Thyroid gland (tissue), 4 donors: ENCODE data around the gene SSTR4. TPM values are rescaled to one million over a fixed set of nuclear protein-coding genes. Genes with fewer than 3 reads are reported as not detected.
A peak's percentile ranks its signal among the peaks of the same experiment; 100 is the strongest.

Source experiments
- DNase-seq, 2 donors: peaks; one replicate each; pipeline ENCODE4 v3.0.0-alpha.2; 2019
- H3K27ac ChIP-seq, 3 donors: fragments of 200-600 bp; sonication (generic); 1 replicate in 2 of 3; 2 replicates in 1 of 3; pipeline ENCODE4 v1.5.1; 2016 to 2019; ENCODE audit warnings: mild to moderate bottlenecking in 1 of 3, moderate library complexity in 1 of 3
- H3K27me3 ChIP-seq: fragments of 200-600 bp; sonication (generic); one replicate; pipeline ENCODE4 v1.5.1; 2019
- H3K36me3 ChIP-seq, 2 donors: fragments of 200-600 bp; sonication (generic); one replicate each; pipeline ENCODE4 v1.5.1; 2016 to 2019
- H3K4me1 ChIP-seq, 2 donors: fragments of 200-600 bp; sonication (generic); one replicate each; pipeline ENCODE4 v1.5.1; 2017 to 2019
- H3K4me3 ChIP-seq, 3 donors: fragments of 200-600 bp; sonication (generic); replicated peaks in 1 of 3; 1 replicate in 2 of 3; 2 replicates in 1 of 3; pipeline ENCODE4 v1.5.1; 2016; ENCODE audit warnings: mild to moderate bottlenecking in 1 of 3
- H3K9me3 ChIP-seq: fragments of 200-600 bp; sonication (generic); one replicate; pipeline ENCODE4 v1.5.1; 2017
- POLR2A ChIP-seq, 2 donors: fragments of 450-650 bp; IDR thresholded peaks; one replicate each; pipeline ENCODE4 v1.6.1; 2017; ENCODE audit warnings: antibody characterized with exemption in 2 of 2, mild to moderate bottlenecking in 2 of 2, moderate library complexity in 1 of 2
- WGBS, 2 donors: methylation state at CpG; one replicate each; pipeline ENCODE4 v1.1.5; 2017; 5-methylcytosine and 5-hydroxymethylcytosine counted together
- intact Hi-C: fragments of 100-400 bp; cut with DNase I; formaldehyde crosslinking; loops from one replicate; pipeline ENCODE4 v1.15.1; 2023
- total RNA-seq, 4 donors: library from RNA; depleted of rRNA; stranded (reverse); fragments of >200 nt; gene quantifications; one replicate each; pipeline ENCODE4 v1.2.3, GENCODE V29; 2016
- TF ChIP-seq, protein P1 (sequence below), 6 experiments: fragments of 200-600 bp in 3 of 6; fragments of 450-650 bp in 3 of 6; sonication (generic) in 3 of 6; IDR thresholded peaks; one replicate each; pipeline ENCODE4 v1.5.1; 2016 to 2019; ENCODE audit warnings: antibody characterized with exemption in 6 of 6, mild to moderate bottlenecking in 2 of 6, inconsistent platforms in 1 of 6, moderate library complexity in 1 of 6

SSTR4 gene
- total RNA-seq, 4 donors from 2014 or later, result not detected

DNA sequence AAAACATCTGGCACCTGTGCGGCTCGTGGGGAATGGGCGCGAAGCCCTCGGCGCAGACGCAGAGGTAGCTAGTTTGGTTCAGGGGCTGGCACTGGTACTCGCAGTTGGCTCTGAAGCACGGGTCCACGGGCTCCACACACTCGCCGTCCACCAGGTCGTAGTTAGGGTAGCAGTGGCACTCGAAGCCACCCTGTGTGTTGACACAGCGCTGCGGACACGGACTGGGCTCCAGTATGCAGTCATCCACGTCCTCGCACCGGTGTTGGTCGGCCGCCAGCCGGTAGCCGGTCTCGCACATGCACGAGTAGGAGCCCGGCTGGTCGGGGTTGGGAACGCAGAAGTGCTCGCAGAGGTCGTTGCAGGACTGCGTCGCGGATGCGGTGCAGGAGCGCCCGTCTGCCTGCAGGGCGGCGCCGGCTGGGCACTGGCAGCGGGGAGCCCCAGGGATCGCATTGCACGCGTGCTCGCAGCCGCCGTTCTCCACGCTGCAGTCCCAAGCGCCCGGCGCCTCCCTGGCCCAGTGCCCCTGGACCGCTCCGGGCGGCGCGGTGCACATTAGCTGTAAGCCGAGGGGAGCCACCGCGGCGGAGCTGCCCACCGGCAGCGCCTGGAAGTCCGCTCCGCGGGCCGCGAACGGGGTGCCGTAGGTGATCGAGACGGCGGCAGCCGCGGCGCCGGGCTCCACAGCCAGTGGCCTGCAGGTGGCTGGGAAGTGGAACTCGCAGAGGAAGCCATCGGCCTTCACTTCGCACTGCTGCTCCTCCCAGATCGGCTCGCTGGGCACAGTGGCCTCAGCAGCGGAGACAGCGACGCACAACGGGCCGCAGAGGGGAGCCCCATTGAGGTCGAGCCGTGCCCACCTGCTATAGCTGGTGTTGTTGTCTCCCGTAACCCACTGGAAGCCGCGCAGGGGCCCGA, 13.4 kb downstream of the SSTR4 start:
- peak; percentile 88 to 89 for DNase-seq
- H3K27ac ChIP-seq, result peak overlapping the region; percentile 57 to 88 (median 85)
- intact Hi-C loops, result loop anchor here (10.0 kb wide), 1 partner anchor 296 kb away; no protein-coding TSS in a partner anchor
- TF ChIP-seq, protein P1, sequence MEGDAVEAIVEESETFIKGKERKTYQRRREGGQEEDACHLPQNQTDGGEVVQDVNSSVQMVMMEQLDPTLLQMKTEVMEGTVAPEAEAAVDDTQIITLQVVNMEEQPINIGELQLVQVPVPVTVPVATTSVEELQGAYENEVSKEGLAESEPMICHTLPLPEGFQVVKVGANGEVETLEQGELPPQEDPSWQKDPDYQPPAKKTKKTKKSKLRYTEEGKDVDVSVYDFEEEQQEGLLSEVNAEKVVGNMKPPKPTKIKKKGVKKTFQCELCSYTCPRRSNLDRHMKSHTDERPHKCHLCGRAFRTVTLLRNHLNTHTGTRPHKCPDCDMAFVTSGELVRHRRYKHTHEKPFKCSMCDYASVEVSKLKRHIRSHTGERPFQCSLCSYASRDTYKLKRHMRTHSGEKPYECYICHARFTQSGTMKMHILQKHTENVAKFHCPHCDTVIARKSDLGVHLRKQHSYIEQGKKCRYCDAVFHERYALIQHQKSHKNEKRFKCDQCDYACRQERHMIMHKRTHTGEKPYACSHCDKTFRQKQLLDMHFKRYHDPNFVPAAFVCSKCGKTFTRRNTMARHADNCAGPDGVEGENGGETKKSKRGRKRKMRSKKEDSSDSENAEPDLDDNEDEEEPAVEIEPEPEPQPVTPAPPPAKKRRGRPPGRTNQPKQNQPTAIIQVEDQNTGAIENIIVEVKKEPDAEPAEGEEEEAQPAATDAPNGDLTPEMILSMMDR (IDR thresholded peaks at IDR 0.05), result peak in 4 of 6 experiments; percentile 20 to 52 (median 34)
- TF ChIP-seq POLR2A (IDR thresholded peaks at IDR 0.05), result no peak
- peaks cover 24 to 47% of the 10 kb centered on the region in 2 donors for H3K4me1 ChIP-seq
- H3K4me3 ChIP-seq, result peak overlapping the region in 2 of 3 donors; percentile 29 to 53
- no peaks in the 10 kb centered on the region for H3K9me3 ChIP-seq
- 3 to 35% methylated on average over 2 to 30 of the region's 92 CpGs for WGBS, 2 donors
- no peaks in the 10 kb centered on the region for H3K36me3 ChIP-seq
- no peaks in the 10 kb centered on the region for H3K27me3 ChIP-seq

DNA sequence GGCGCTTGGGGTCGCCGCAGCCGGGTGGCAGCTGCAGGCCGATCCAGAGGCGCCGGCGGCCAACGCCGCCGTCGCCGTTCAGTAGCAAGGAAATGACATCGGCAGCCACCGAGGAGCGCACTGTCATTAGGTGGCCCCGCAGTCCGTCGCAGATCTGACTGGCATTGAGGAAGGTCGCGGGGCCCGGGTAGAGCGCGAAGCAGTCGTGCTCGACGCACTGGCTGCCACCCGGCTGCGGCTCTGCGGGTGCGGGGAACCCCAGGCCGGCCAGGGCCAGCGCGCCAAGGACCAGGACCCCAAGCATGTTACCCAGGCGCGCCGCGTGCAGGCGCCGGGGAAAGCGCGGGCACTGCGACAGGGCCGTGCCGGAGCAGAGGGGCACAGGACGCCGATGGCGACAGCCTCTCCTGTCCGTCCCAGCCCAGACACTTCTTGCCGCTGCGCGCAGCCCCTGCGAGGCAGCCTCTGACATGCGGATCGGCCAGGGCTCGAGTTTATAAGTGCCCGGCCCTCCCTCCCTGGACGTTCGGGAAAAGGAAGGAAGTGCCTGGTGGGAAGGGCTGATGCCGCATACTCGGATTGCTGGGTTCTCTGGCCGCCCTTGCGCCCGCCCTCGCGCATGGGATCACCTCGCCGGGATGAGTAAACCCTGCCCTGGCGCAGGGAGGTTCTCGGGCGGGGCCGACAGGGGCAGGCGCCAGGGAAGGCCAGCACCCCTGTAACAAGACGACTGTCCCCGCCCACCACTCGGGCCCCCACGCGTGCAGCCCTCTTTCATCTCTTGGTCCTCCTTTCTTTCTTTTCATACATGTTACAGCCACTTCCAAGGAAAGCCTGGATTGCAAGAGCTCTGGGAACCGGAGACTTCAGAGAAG, 14.3 kb downstream of the SSTR4 start, which contains the start of gene THBD:
THBD (minus strand) TSS at position 472 of the 875 bp plus-strand sequence; CDS start at position 304, 168 bp downstream.
- TF ChIP-seq POLR2A (IDR thresholded peaks at IDR 0.05), result peak; percentile 54 to 69
- TF ChIP-seq, protein P1 (IDR thresholded peaks at IDR 0.05), result no peak
- Histone ChIP-seq H3K4me3 (peak within 1 kb of the TSS in 2 of 3 donors; percentile 29 to 53), H3K9me3 (no peaks in the 10 kb centered on the region), H3K36me3 (no peaks in the 10 kb centered on the region), H3K27ac (peak within 1 kb of the TSS; percentile 57 to 88 (median 85)), H3K27me3 (no peaks in the 10 kb centered on the region), H3K4me1 (peaks cover 24 to 47% of the 10 kb centered on the region in 2 donors)
- peak; percentile 61 to 69 for DNase-seq
- 0 to 1% methylated on average over 11 to 28 of the region's 79 CpGs for WGBS, 2 donors
- intact Hi-C loops, result loop anchor here (10.0 kb wide), 1 partner anchor 295 kb away; no protein-coding TSS in a partner anchor

DNA sequence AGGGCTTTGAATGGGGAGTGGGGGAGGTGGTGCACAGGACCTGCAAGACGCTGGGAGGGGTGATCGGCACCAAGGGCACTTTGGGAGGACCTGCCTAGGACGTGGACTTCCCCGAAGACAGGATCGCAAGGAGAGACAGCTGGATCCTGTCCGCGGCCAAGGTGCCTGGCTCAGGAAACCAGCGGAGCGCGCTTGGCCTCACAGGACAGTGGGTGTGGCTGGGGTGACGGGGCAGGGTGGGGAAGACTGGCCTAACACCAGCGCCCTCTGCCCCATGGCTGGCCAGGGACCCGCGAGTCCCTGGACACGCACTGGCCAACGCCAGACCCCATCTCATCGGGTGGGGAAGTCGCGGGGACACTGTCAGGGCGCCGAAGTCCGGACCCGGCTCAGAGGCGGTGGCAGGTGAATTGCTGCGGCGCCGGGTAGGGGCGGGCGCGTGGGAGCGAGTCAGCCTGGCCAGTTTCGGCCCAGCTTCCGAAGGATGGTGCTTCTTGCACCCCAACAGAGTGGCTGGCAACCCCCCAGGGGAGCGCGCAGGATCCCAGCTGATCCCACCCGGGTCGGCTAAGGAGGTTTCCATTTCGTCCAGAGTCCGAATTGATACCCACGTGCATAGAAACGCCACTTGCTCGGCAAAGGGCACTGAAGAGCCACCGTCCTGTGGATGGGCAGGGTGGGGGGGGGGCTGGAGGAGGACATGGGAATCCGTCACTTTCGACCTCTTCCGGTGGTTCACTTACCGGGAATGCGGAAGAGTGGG, 15.1 kb downstream of the SSTR4 start:
- no peaks in the 10 kb centered on the region for H3K27me3 ChIP-seq
- peak overlapping the region in 2 of 3 donors; percentile 26 to 53 for H3K4me3 ChIP-seq
- H3K4me1 ChIP-seq, result peaks cover 24 to 47% of the 10 kb centered on the region in 2 donors
- no peaks in the 10 kb centered on the region for H3K9me3 ChIP-seq
- peak; percentile 44 to 59 for DNase-seq
- TF ChIP-seq, protein P1 (IDR thresholded peaks at IDR 0.05), result no peak
- no peak for TF ChIP-seq POLR2A (IDR thresholded peaks at IDR 0.05)
- WGBS, 2 donors, result 1 to 3% methylated on average over 7 to 38 of the region's 48 CpGs
- intact Hi-C loops, result no loop called here
- H3K27ac ChIP-seq, result peak overlapping the region; percentile 57 to 88 (median 85)
- H3K36me3 ChIP-seq, result no peaks in the 10 kb centered on the region

DNA sequence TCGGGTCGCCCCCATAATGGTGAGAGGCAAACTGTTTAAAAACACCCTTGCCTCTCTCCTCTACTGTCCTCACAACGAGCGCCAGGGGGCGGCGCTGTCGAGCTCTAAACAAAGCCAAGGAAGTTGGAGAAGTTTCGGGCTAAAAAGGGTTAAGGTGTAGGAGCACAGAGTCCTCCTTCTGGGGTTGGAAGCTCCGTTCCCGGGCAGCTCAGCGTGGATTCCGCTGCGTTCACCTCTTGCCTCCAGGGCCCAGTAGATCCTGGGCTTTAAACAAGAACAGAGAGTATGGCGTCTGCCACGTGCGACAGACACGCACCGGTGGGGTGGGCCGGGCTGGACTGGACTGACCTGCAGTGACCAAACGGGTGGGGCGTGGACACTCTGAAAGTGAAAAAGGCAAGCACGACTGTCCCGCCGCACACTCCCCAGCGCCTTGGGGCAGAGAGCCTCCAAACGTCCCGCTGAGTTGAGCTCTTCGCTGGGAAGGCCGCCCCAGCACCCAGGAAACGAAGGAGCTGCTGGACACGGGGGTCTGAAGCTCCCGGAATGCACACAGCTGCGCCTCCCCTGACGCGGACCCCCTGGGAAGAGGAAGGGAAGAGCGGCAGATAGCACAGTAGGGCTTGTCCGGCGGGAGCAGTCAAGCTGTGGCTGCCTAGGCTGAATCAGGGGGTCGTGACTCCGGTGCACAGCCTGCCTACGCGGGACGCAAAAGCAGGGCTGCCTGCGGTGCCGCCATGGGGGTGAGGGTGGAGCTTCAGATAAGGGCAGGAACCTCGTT, 15.9 kb downstream of the SSTR4 start:
- peak; percentile 55 to 66 for DNase-seq
- Histone ChIP-seq H3K27me3 (no peaks in the 10 kb centered on the region), H3K4me1 (peaks cover 23 to 42% of the 10 kb centered on the region in 2 donors), H3K36me3 (no peaks in the 10 kb centered on the region), H3K9me3 (no peaks in the 10 kb centered on the region), H3K4me3 (peak overlapping the region in 2 of 3 donors; percentile 12 to 53), H3K27ac (peak overlapping the region; percentile 23 to 88 (median 85))
- TF ChIP-seq, protein P1 (IDR thresholded peaks at IDR 0.05), result peak in 5 of 6 experiments; percentile 19 to 57 (median 46)
- no peak for TF ChIP-seq POLR2A (IDR thresholded peaks at IDR 0.05)
- WGBS, 2 donors, result 11 to 15% methylated on average over 31 to 45 of the region's 46 CpGs
- intact Hi-C loops, result no loop called here
